BLaER1 (cell line): ENCODE results near the gene EPB41.

ENCODE experiments used
- H3K27ac ChIP-seq: shearing (Covaris generic); formaldehyde crosslinking; 2 replicates; pipeline ENCODE4 v1.8.1; 2022
- H3K27me3 ChIP-seq: shearing (Covaris generic); formaldehyde crosslinking; 2 replicates; pipeline ENCODE4 v1.8.1; 2022
- H3K36me3 ChIP-seq: shearing (Covaris generic); formaldehyde crosslinking; 2 replicates; pipeline ENCODE4 v1.8.1; 2022
- H3K4me1 ChIP-seq: shearing (Covaris generic); formaldehyde crosslinking; 2 replicates; pipeline ENCODE4 v1.8.1; 2022
- H3K4me2 ChIP-seq: shearing (Covaris generic); formaldehyde crosslinking; 2 replicates; pipeline ENCODE4 v1.8.1; 2022
- H3K4me3 ChIP-seq: shearing (Covaris generic); formaldehyde crosslinking; 2 replicates; pipeline ENCODE4 v1.8.1; 2022
- H3K9ac ChIP-seq: shearing (Covaris generic); formaldehyde crosslinking; 2 replicates; pipeline ENCODE4 v1.8.1; 2022
- H3K9me3 ChIP-seq: shearing (Covaris generic); formaldehyde crosslinking; 2 replicates; pipeline ENCODE4 v1.8.1; 2022
- H4K20me1 ChIP-seq: shearing (Covaris generic); formaldehyde crosslinking; 2 replicates; pipeline ENCODE4 v1.8.1; 2022
- Cebpa-rat ChIP-seq: shearing (Covaris generic); IDR thresholded peaks from 2 replicates; pipeline ENCODE4 v1.8.1; 2022

Gene EPB41

DNA sequence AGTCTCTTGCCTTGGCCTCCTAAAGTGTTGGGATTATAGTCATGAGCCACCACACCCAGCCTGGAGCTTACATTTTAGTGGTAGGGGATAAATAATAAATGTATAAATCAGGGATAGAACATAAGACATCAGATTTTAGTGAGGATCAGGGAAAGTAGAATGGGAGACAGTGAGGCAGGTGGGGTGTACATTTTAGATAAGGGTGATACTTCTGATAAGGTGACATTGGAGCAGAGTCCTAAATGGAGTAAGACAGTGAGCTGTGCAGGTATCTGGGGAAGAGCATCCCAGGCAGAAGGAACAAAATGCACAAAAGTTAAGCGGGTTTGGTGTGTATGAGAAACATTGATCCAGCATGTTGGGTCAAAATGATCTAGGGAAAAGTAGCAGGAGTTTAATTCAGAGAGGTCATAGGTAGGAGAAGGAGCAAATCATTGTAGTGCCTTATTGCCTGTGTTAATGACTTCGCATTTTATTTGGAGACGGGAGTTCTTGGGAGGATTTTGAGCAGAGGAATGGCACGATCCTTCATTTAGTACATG is 11.1 kb downstream of the EPB41 start:
- Histone ChIP-seq H3K36me3 (no peaks in the 10 kb centered on the region), H3K27ac (no peak overlapping the region), H4K20me1 (peaks cover 38% of the 10 kb centered on the region), H3K4me1 (peaks cover 42% of the 10 kb centered on the region), H3K9me3 (no peaks in the 10 kb centered on the region), H3K27me3 (no peaks in the 10 kb centered on the region), H3K4me2 (no peak overlapping the region), H3K9ac (no peak overlapping the region), H3K4me3 (no peak overlapping the region)
- TF ChIP-seq Cebpa-rat = no peak

DNA sequence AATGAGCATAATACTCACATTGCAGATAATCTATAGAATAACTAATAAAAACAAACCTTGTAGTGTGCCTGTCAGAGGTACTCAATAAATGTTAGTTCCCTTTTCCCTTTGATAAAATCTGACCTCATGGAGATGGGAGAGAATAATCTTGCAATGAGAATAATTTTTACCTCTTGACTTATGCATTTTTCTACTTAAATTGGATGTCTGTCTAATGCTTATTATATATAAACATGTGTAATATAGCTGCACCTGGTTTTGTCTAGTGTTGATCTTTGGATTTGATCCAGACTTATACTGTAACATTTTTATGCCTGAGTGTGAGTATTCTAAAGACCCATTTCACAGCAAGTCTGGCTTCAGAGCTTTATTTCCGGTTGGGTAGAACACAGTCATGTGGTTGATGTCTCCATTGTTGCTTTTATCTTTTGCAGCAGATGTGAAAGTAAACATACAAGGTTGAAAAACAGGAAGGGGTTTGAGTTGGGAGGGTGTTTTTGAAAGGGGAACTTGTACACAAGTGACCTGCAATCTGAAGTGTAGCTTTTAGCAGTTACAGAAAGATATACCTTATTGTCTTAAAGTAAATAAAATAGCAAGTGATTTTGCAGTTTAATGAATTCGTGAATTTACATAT is 12.4 kb downstream of the EPB41 start:
- Histone ChIP-seq H3K9ac (peak overlapping the region; percentile 26; the same call in 1 of the 2 replicates), H3K4me3 (peak overlapping the region; percentile 16; the same call in 1 of the 2 replicates), H3K4me2 (peak overlapping the region; percentile 82), H3K9me3 (no peaks in the 10 kb centered on the region), H4K20me1 (peaks cover 28% of the 10 kb centered on the region; the same call in 1 of the 2 replicates), H3K36me3 (no peaks in the 10 kb centered on the region), H3K27me3 (no peaks in the 10 kb centered on the region), H3K27ac (peak overlapping the region; percentile 65), H3K4me1 (peaks cover 42% of the 10 kb centered on the region)
- TF ChIP-seq Cebpa-rat = no peak

DNA sequence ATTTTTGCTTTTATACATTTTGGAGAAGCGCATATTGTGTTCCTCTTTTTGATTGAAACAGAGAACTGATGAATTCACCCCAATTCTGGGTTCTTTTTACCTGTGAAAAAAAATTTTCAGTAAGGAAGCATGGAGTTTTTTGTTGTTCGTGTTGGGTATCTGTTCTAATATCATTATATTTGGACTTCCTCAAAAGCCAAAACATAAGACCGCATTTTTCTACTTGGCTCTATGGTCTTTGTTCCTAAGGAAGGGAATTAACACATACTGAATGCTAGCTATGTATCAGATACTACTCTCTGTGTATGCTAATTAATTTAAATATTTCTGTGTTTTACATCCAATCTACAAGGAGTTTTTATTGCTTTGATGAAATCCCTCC is 12.9 kb downstream of the EPB41 start:
- Histone ChIP-seq H3K36me3 (no peaks in the 10 kb centered on the region), H3K9ac (peak overlapping the region; percentile 26; the same call in 1 of the 2 replicates), H3K4me2 (peak overlapping the region; percentile 82), H3K9me3 (no peaks in the 10 kb centered on the region), H4K20me1 (peaks cover 31% of the 10 kb centered on the region; the same call in 1 of the 2 replicates), H3K4me1 (peaks cover 42% of the 10 kb centered on the region), H3K4me3 (peak overlapping the region; percentile 16; the same call in 1 of the 2 replicates), H3K27ac (peak overlapping the region; percentile 65), H3K27me3 (no peaks in the 10 kb centered on the region)
- TF ChIP-seq Cebpa-rat = no peak

DNA sequence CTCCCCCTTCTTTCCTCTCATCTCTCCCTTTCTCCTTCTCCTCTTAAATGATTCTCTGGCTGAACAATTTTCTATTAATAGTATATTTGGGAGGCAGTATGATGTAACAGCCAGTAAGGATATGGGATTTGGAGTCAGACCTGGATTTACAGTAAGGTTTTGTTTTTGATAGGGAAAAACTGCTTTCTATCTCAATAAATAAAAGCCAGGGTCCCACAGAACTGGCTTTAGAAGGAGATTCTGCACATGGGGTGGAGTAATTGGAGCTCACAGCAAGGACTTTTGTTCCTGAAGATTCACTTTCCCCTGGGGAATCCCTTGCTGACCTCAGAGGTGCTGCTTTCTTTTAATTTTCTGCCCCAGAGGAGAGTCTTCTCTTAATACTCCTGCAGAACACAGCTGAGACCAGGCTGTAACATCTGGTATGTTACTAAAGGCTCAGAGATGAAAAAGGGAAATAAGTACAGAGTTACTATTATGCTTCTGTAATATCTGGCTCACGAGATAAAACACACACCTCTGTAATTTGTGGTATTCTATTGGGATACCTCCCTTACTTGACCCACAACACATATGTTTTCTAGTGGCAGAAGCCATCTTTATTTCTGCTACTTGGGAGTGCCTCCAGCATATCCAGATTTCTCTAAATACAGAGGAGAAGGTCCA is 13.4 kb downstream of the EPB41 start:
- Histone ChIP-seq H3K27ac (peak overlapping the region; percentile 65), H3K36me3 (no peaks in the 10 kb centered on the region), H3K9ac (peak overlapping the region; percentile 26; the same call in 1 of the 2 replicates), H3K4me2 (peak overlapping the region; percentile 82), H3K9me3 (no peaks in the 10 kb centered on the region), H3K4me1 (peaks cover 42% of the 10 kb centered on the region), H3K27me3 (no peaks in the 10 kb centered on the region), H3K4me3 (no peak overlapping the region), H4K20me1 (peaks cover 29% of the 10 kb centered on the region; the same call in 1 of the 2 replicates)
- no peak for TF ChIP-seq Cebpa-rat

DNA sequence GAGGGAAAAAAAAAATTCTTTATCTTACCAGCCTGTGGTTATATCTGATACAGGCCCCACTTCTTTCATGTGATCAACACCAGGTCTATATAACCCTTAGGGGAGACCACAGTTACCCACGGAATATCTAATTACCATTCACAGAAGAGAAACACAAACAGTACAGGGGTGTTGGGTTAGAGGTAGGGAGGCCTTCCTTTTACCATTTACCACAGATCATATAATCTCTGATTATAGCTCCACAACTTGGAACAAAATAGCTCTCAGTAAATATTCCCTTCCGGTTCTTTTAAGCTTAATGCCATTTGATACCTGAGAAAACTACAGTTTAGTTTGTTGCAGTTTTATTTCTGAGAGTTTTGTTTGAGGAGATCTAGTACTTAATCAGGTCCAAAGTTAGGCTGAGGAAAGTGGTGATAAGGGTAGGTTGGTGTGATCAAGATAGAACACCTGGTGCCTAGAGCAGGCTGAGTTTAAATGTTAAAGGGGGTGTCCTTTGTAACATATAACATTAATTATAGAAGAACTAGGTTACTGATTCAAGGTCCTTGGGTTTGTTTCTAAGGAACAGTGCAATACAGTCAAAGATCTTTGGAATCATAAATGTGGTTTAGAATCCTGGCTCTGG is 14.1 kb downstream of the EPB41 start:
- no peak for TF ChIP-seq Cebpa-rat
- no peaks in the 10 kb centered on the region for H3K36me3 ChIP-seq
- peak overlapping the region; percentile 65 for H3K27ac ChIP-seq
- H3K9ac ChIP-seq = peak overlapping the region; percentile 26; the same call in 1 of the 2 replicates
- H3K27me3 ChIP-seq = no peaks in the 10 kb centered on the region
- H4K20me1 ChIP-seq = peaks cover 34% of the 10 kb centered on the region; the same call in 1 of the 2 replicates
- H3K4me3 ChIP-seq = no peak overlapping the region
- no peaks in the 10 kb centered on the region for H3K9me3 ChIP-seq
- peaks cover 42% of the 10 kb centered on the region for H3K4me1 ChIP-seq
- H3K4me2 ChIP-seq = peak overlapping the region; percentile 82

DNA sequence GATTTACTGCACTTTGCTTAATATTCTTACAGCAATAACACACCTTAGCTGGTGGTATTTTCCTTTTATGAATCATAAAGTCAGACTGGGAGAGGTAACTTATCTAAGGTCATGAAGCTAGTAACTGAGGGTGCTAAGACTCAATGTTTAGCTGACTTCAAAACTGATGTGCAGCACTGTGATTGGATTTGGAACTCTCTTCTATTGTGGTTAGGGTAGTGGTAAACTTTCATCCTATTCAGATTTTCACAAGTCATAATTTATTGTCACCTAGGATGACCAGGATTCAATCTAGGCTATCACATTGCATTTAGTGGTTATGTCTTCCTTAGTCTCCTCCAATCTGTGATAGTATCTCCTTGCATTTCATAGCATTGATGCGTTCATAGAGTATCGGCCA is 18.9 kb downstream of the EPB41 start:
- Histone ChIP-seq H4K20me1 (peaks cover 36% of the 10 kb centered on the region; the same call in 1 of the 2 replicates), H3K27ac (no peak overlapping the region), H3K36me3 (peaks cover 9% of the 10 kb centered on the region; the same call in 1 of the 2 replicates), H3K27me3 (no peaks in the 10 kb centered on the region), H3K9ac (no peak overlapping the region), H3K4me1 (peaks cover 13% of the 10 kb centered on the region), H3K4me2 (no peak overlapping the region), H3K9me3 (peaks cover 23% of the 10 kb centered on the region), H3K4me3 (no peak overlapping the region)
- TF ChIP-seq Cebpa-rat = no peak

DNA sequence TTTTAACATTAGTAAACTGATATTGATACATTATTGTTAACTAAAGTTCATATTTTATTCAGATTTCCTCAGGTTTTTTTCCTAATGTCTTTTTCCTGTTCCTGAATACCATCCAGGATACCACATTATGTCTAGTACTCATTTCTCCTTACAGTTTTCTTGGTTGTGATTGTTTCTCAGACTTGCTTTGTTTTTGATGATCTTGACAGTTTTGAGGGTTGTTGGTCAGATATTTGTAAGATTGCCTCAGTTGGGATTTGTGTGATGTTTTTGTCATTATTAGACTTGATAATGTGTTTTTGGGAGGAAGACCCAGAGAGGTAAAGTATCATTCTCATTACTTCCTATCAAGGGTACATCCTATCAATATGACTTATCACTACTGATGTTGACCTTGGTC is 19.5 kb downstream of the EPB41 start:
- Histone ChIP-seq H3K36me3 (peaks cover 9% of the 10 kb centered on the region; the same call in 1 of the 2 replicates), H3K4me2 (no peak overlapping the region), H3K27me3 (no peaks in the 10 kb centered on the region), H4K20me1 (peaks cover 30% of the 10 kb centered on the region; the same call in 1 of the 2 replicates), H3K9me3 (peaks cover 29% of the 10 kb centered on the region), H3K9ac (no peak overlapping the region), H3K4me3 (no peak overlapping the region), H3K4me1 (peaks cover 6% of the 10 kb centered on the region; the same call in 1 of the 2 replicates), H3K27ac (no peak overlapping the region)
- no peak for TF ChIP-seq Cebpa-rat

DNA sequence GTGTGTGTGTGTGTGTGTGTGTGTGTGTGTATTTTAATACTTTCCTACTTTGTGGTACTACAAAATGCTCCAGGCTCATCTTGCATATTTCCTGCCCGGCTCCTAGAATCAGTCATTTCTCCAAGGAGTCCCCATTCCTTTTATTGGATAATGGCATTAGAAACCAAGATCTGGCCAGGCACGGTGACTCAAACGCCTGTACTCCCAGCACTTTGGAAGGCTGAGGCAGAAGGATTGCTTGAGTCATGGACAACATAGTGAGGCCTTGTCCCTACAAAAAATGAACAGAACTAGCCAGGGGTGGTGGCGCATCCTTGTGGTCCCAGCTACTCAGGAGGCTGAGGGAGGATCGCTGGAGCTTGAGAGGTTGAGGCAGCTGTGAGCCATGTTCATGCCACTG is 20.3 kb downstream of the EPB41 start:
- peaks cover 9% of the 10 kb centered on the region; the same call in 1 of the 2 replicates for H3K36me3 ChIP-seq
- no peaks in the 10 kb centered on the region for H3K27me3 ChIP-seq
- no peak overlapping the region for H3K27ac ChIP-seq
- no peaks in the 10 kb centered on the region for H3K4me1 ChIP-seq
- no peak overlapping the region for H3K4me2 ChIP-seq
- H3K9ac ChIP-seq = no peak overlapping the region
- H4K20me1 ChIP-seq = peaks cover 30% of the 10 kb centered on the region; the same call in 1 of the 2 replicates
- peaks cover 37% of the 10 kb centered on the region for H3K9me3 ChIP-seq
- TF ChIP-seq Cebpa-rat = no peak
- no peak overlapping the region for H3K4me3 ChIP-seq

DNA sequence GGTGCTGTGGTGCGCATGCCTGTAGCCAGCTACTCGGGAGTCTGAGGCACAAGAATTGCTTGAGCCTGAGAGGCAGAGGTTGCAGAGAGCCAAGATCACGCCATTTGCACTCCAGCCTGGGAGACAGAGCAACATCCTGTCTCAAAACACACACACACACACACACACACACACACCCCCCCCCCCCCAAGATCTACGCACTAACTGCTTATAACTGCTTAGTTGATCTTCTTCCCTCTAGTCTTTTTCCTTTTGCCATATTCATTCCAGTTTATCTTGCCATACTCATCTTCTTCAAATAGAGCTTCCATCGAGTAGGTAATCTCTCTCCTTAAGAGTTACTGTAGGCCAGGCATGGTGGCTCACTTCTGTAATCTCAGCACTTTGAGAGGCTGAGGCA is 20.9 kb downstream of the EPB41 start:
- no peaks in the 10 kb centered on the region for H3K27me3 ChIP-seq
- H3K4me2 ChIP-seq = no peak overlapping the region
- H4K20me1 ChIP-seq = peaks cover 30% of the 10 kb centered on the region; the same call in 1 of the 2 replicates
- H3K9me3 ChIP-seq = peaks cover 40% of the 10 kb centered on the region
- no peak overlapping the region for H3K27ac ChIP-seq
- no peak for TF ChIP-seq Cebpa-rat
- H3K4me3 ChIP-seq = no peak overlapping the region
- H3K4me1 ChIP-seq = no peaks in the 10 kb centered on the region
- H3K9ac ChIP-seq = no peak overlapping the region
- peaks cover 9% of the 10 kb centered on the region; the same call in 1 of the 2 replicates for H3K36me3 ChIP-seq
